T-helper 2 cell treated with Interferon-gamma antibody and Interleukin-4, amounts not matched to agents 100 ng/mL and 5 ng/mL, for 36 hours (primary cell): ENCODE measurements around the gene PRKAR1B. TPM values are rescaled to one million over a fixed set of nuclear protein-coding genes. Genes with fewer than 3 reads are reported as not detected.

Source experiments
- intact Hi-C: fragments of 100-400 bp; cut with micrococcal nuclease; formaldehyde crosslinking; loops from one replicate; pipeline ENCODE4 v1.15.1; 2023
- total RNA-seq: library from RNA; stranded (reverse); gene quantifications from 2 replicates; pipeline ENCODE4 v1.2.3, GENCODE V29; 2022

The PRKAR1B gene
- total RNA-seq, 1 donor from 2014 or later: 32.7 TPM

DNA sequence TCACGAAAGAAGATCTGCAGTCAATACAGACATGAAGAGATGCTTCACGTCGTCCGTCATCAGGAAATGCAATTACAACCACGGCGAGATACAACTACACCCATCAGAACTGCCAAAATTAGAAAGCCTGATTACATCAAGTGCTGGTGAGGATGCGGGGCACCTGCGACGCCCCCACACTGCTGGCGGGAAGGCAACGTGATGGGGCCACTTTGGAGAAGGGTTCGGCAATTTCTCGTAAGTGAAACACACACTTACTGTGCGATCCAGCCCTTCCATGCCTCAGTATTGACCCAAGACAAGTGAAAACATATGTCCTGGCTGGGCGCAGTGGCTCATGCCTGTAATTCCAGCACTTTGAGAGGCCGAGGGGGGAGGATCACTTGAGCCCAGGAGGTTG lies 181.6 kb downstream of the PRKAR1B start:
- intact Hi-C loops: no loop called here

DNA sequence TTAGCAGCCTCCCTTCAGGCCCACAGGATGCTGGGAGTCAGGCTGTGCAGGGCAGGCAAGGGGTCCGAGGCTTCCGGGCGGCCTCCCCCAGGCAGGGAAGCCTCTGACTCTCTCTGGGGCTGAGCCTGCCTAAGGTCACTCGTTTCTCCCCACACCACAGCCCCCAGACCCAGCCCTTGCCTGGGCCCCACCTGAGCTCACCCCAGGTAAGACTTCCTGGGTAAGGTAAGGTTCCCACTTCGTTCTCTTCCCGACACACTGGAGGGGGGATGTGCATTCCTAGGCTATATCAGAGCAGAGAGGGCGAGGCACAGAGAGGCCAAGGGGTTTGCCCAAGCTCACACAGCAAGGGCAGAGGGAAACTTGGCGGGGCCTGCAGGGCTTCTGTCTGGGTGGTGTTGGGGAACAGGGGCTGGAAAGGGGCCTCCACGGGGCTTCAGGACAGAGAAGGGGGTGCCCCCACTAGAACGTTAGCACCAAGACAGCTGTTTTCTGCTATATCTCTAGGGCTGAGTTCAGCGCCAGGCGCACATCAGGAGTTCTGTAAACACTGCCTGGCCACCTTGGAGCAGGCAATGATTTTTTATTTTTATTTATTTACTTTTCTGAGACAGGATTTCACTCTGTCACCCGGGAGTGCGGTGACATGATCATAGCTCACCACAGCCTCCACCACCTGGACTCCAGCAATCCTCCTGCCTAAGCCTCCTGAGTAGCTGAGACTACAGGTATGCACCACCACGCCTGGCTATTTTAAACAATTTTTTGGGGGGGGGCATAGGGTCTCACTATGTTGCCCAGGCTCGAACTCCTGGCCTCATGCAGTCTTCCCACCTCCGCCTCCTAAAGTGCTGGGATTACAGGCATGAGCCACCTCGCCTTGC lies 182.5 kb downstream of the PRKAR1B start:
- intact Hi-C loops: no loop called here

DNA sequence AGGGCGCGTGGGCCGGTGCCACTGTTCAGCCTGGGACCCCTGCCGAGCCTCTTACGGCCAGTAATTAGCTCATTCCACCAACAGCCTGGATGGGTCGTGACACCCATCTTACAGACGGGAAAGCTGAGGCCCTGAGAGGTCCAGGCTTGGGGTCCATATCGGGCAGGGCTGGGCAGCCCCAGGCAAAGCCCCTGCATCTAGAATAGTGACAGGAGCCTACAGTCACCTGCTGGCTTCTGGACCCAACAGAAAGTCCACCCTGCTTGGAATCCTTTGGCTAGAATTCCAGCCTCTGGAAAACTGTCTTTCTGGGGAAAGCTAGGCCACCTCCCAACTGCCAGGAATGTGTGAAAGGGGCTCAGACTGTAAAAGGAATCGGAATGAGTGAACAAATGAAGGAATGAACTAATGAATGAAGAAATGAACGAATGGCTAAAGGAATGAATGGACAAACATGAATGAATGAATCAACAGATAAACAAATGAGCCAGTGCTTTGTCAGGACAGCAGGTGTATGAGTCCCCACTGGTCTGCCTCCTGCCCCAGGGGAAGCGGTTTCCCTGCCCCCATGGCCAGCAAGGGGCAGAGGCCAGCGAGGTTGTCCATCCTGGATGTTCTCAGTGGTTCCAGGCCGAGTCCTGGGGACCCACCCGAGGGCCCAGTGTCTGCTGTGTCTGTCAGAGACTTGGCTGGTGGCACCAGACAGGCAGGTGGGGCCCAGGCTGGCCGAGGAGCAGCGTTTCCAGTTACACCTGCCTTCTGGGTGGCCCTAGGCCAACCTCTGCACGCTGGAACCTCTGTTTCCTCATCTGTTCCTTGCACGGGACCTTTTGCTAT lies 183.4 kb downstream of the PRKAR1B start:
- intact Hi-C loops: no loop called here

DNA sequence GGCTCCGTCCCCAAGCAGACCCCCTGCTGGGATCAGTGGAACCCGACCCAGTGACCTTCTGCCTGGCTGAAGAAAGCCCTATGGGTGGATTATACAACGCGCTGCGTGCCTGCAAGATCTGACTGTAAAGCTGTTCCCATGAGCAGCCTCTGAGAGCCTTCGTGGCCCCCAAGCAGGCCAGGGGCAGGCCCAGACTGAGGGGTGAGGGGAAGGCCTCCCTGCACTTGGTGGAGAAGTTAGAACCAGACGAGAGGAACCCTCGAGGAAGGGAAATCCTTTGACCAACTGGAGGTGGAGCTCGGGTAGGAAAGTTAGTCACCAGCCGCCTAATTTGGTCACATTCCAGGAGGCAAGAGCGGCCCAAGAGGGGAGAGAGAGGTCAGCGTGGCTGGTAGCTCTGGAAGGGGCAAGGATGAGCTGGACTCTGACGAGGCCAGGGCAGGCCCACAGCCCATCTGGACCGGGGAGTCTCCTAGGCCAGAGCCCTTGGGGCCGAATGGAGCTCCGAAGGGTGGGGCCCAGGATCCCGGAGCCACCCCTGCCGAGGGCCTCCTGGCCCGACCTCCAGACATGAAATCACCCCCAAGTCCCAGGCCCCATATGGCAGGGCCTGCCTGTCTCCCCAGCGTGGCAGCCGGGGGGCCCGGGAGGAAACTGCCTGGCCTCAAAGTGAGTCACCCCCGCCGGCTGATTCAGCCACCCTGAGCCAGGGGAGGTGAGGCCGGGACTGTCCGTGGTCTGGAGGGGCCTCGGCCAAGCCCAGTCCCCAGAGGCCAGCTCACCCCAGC lies 184.2 kb downstream of the PRKAR1B start:
- intact Hi-C loops: no loop called here

DNA sequence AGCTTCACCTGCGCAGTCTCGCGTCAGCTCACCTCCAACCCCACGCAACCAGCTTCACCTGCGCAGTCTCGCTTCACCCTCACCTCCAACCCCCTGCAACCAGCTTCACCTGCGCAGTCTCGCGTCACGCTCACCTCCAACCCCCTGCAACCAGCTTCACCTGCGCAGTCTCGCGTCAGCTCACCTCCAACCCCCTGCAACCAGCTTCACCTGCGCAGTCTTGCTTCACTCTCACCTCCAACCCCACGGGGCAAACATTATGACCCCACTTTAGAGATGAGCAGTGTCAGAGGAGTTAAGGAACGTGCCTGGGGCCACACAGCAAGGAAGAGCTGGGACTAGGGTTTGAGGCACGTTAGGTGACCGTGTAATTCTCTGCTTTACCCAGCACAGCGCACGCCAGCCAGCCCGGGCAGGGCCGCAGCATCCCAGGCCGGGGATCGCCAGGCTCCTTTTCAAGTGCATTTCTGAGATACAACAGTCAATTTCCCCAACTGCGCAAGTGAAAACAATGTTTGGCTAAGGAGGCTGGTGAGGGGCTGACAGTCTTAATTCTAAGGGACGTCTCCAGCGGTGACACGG lies 184.9 kb downstream of the PRKAR1B start:
- intact Hi-C loops: no loop called here

DNA sequence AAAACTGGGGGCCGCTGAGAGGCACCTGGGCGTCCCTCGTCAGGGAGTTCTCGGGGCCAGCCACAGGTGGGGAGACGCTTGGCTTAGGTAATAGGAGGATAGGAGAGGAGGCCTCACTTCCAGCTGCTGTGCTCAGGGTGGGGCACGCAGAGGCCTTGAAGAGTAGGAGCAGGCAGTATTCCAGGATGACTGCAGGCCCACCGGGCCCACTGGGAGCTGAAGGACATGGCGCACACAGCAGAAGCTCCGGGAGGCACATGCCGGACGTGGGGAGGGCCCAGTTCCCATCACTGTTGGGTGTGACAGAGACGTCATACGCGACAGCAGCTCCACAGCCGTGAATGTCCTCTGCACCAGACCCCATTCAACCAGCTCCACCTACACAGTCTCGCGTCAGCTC lies 185.4 kb downstream of the PRKAR1B start:
- intact Hi-C loops: no loop called here

DNA sequence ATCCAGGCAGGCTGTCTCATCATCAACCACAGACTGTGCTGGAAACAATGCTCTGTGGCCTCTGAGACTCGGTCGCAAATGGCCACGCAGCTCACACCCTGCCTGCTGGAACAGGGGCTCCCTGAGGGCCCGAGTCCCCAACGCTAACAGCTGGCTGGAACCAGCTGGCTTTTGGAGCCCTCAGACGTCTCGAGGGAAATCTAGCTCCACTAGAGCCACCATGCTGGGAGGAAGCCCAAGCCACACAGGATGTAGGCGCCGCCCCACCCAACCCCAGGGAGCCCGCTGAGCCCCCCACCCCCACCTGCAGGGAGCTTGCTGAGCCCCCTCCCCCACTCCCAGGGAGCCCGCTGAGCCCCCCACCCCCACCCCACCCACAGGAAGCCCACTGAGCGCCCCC lies 186.1 kb downstream of the PRKAR1B start:
- intact Hi-C loops: no loop called here

DNA sequence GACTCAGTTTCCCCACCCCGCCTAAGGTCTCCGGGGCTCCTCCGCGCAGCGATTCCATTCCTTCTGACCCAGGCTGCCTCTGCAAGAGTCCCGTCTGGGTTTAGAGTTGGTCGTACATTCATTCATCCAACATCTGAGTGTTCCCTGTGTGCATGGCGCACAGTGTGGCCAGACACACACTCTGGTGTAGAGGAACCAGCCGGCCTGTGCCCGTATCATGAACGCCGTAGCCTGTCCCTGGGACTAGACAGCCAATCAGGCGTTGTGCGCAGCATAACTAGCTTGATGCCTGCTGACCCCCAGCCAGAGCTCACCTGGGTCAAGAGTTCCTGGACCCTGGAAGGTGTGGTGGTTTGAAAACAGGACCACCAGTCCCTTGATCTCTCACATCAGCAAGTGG lies 186.5 kb downstream of the PRKAR1B start:
- intact Hi-C loops: no loop called here

DNA sequence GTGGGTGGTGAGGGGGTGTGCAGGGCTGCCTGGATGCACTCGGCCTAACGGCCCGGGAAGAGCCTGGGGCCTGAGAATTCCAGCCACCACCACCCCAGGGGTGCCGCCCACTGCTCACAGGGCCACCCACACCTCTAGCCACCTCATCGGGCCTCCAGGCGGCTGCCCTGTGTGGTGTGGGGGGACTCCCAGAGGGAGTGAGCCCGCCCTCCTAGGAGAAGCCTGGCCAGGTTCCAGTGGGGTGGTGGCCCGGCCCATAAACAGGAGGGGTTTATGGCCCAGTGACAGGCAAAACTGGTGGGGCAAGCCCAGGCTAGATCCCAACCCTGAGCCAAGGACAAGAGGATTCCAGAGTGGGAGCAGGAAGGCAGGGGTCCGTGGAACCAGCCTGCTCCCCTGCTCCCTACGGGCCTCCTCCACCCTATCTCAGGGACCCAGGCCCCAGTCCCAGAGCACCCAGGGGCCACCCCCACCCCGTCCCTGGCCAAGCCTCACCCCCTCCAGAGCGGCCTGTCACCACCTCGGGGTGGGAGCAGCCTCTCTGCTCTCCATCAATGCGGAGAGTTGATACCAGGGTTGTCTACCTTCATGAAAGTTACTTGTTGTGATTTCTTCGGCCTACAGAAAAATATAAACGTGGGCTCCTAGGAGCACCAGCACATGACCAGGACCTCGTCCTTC lies 187.2 kb downstream of the PRKAR1B start:
- intact Hi-C loops: no loop called here

DNA sequence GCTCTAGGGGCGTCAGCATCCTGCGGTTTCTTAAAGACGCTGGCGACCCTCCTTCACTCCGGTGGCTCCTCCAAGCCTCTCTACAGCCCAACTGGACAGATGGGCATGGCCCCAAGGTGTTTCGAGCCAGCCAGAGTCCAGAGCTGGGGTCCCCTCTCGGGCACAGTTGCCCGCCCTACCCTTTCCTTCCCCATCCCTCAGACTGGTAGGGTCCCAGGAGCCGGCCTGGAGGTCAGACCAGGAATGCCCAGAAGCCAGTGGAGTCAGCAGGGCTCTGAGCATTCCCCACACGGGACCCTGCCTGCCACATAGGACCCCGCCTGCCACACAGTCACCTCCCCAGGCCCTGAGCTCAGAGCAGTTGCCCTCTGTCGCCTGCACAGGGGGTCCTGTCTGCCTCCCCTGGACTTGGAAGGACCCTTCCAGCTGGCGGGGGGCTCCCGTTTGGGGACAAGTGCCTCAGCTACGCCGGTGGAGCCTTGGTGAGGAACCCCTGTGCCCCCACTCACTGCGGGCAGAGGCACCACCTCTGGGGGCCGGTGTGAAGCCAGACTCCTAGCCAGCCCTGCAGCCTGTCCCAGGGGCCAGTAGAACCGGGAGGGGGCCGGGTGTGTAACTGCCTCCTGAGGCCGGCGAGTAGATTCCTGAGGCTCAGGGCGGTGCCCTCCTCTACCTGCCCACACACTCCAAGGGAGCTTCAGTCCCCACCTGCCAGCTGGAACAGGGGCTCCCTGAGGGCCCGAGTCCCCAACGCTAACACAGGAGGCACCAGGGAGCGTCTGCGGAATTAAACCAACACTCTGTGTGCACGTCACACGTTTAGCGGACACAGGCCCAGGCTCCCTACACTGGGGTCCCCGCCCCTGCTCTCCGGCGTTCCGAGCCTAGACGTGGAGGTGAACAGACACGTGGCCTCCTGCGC lies 188.1 kb downstream of the PRKAR1B start:
- intact Hi-C loops: no loop called here

DNA sequence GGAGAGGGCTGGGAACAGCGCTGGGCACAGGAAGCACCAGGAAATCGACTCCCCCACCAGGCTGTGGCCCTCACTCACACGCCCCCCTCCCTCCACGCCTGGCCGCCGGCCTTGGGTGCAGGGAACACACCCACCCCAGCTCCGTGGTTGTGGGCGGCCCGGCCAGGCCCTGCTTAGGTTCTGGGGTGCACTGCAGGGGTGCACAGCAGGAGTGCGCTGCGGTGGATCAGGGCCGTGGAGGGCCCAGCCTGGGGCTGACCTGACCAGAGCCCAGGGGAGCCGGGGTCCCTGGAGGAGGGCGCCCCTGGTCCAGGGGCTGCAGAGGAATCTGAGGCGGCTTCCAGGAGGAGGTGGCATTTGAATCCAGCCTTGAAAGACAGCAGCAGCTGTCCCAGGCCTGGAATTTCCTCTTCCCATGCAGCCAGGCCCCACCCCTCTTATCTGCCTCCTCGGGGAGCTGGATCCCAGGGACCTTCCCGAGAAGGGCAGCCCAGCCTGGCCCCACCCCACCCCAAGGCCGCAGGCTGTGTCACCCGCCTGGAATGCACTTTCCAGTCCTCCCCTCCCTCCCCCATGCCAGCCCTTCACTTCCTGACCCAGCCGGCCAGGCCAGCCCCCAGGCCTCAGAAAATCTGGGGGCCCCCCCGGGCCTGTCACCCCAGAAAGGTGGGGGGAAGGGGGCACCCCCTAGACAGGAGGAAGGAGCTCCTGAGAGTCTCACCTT lies 189.0 kb downstream of the PRKAR1B start:
- intact Hi-C loops: no loop called here

DNA sequence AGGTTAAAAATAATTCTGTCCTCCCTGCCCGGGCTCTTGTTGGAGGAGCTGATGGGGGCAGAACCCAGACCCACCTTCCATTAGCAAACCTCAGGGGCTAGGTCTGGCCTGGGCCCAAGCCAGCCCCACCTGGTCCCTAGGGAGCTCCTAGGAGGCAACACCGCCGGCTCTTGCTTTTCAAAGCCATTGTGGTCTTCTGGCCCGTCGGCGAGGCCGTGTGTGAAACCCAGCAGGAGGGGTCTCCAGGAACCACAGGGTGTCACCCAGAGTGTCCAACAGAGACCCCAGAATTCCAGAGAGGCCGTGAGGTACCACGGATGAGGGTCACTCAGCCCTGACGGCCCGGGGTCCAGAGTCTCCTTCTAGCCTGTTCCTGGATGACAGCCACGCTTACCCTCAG lies 190.8 kb downstream of the PRKAR1B start:
- intact Hi-C loops: no loop called here

DNA sequence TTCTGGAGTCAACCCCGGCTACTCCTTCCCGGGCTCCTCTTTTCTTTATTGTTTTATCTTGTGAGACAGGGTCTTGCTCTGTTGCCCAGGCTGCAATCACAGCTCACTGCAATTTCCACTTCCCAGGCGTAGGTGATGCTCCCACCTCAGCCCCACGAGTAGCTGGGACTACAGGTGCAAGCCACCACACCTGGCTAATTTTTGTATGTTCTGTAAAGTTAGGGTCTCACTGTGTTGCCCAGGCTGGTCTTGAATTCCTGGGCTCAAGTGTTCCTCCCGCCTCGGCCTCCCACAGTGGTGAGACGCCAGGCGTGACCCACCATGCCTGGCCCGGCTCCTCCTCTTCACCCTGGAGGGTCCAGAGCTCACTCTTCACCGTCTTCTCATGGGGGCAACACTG lies 192.1 kb downstream of the PRKAR1B start:
- intact Hi-C loops: no loop called here

DNA sequence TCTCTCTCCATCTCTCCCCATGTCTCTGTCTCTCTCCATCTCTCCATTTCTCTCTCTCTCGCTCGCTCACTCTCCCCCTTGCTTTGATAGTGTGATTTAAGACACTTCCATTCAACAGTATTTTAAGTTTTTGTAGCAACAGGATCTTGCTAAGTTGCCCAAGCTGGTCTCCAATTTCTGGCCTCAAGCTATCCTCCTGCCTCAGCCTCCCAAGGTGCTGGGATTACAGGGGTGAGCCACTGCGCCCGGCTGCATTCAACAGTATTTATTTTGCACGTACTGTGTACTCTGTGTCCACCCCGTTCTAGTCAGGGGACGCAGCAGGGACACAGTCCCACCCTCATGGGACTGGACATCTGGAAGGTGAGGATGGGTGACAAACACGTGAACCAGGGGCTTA lies 193.0 kb downstream of the PRKAR1B start:
- intact Hi-C loops: no loop called here

DNA sequence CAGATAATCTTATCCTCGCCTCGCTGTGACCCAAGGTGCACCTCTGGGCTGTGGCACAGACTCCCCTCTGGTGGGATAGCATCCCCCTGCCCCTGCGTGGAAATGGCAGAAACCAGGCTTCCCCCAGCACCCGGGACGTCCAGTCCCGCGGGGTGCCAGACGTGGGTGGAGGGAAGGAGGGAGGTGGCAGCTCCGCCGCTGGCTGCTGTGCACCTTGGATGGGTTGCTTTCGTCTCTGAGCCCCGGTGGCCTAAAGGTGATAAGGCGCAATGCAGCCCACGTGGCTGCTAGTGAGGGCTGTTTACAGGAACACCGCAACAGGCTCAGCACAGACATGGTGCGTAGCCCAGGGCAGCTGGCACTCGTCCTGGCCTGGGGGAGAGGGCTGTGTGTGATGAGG lies 193.8 kb downstream of the PRKAR1B start:
- intact Hi-C loops: no loop called here

DNA sequence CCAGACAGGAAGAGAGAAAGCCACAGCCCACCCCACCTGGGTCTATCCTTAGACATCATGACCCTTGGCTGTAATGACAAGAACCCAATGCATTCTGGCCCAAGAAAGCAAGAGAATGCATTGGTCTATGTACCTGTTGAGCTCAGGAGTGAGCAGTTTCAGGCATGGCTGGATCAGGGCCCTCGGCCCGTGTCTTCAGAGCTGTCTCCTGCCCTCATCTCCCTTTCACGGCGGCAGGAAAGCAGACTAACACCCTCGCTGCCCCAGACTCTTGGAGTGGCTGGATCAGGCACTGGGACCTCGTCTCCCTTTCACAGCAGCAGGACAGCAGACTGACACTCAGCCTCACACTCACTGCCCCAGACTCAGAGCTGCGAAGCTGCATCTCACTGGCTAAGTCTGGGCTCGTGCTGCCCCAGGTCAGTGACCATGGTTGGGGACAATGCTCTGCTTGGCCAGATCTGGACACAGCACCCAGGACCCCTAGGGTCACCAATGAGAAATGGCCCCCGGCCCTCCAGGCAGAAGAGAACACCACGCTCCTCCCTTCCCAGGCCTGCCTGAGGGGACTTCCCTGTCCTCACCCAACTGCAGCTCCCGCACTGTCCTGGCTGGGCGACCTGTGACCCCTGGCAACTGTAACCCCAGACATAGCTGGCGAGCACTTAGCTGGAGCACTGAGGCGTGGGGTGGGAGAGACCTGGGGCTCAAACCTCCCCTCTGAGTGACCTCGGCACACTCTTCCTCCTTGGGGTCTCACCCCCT lies 194.5 kb downstream of the PRKAR1B start:
- intact Hi-C loops: no loop called here

DNA sequence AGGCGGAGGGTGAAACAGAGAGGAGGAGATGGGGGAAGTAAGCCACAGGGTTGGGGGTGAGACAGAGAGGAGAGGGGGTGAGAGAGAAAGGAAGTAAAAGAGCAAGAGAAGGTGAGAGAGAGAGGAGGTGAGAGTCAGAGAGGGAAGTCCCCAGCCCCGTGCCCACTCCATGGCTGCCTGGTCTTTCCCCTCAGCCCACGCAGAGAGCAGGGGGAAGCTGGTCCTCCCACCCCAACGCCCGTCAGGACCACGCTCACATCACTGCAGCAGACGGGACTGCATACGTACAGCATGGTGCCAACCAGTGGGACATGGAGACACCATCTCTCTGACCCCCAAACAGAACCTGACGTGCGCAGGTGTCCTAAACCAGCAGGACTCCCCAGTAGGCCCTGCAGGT lies 195.3 kb downstream of the PRKAR1B start:
- intact Hi-C loops: no loop called here

DNA sequence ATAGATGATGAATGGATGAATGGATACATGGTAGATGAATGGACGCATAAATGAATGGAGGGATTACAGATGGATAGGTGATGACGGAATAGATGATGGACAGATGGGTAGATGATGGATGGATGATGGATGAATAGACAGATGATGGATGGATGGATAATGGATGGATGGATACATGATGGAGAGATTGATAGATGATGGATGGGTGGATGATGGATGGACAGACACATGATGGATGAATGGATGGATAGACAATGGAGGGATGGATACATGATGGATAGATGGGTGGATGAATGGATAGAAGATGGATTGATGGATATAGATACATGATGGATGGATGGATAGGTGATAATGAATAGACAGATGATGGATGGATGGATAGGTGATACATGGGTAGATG lies 198.6 kb downstream of the PRKAR1B start:
- intact Hi-C loops: no loop called here
